Astrocyte of the spinal cord (primary cell): ENCODE data around the gene WRAP73.

Experiments used
- DNase-seq: peaks from one replicate; pipeline ENCODE4 v3.0.0; 2011; ENCODE audit warnings: low read depth, low spot score
- H3K4me3 ChIP-seq: 2 replicates; pipeline ENCODE4 v1.5.1; 2011; ENCODE audit warnings: low read depth, mild to moderate bottlenecking, low read length, moderate library complexity
- CTCF ChIP-seq: IDR thresholded peaks from 2 replicates; pipeline ENCODE4 v1.5.1; 2012; ENCODE audit warnings: low read depth, mild to moderate bottlenecking, low read length, inconsistent platforms
- in situ Hi-C: cut with HindIII; loops from 2 replicates; pipeline ENCODE4 v1.10.0; 2017; ENCODE audit warnings: low sequenced_read_pairs

Gene WRAP73

GRCh38 chr1:3688356-3689137, 38.6 kb upstream of the WRAP73 start:
- TF ChIP-seq CTCF: no peak
- no peak for DNase-seq
- in situ Hi-C loops: no loop called here
- H3K4me3 ChIP-seq: no peak overlapping the region

GRCh38 chr1:3687504-3687903, 37.6 kb upstream of the WRAP73 start:
- H3K4me3 ChIP-seq: no peak overlapping the region
- TF ChIP-seq CTCF: no peak
- no peak for DNase-seq
- in situ Hi-C loops: no loop called here

- TF ChIP-seq CTCF: no peak
- no peak overlapping the region for H3K4me3 ChIP-seq
- in situ Hi-C loops: no loop called here
- DNase-seq: no peak
Observed at GRCh38 chr1:3685906-3686305, 36.0 kb upstream of the WRAP73 start.

GRCh38 chr1:3685222-3685621, 35.3 kb upstream of the WRAP73 start:
- DNase-seq: no peak
- TF ChIP-seq CTCF: no peak
- in situ Hi-C loops: no loop called here

GRCh38 chr1:3683992-3684391, 34.1 kb upstream of the WRAP73 start:
- DNase-seq: no peak
- in situ Hi-C loops: no loop called here
- no peak for TF ChIP-seq CTCF
- H3K4me3 ChIP-seq: no peak overlapping the region

More at GRCh38 chr1:3685222-3685621, 35.3 kb upstream of the WRAP73 start:
- no peak overlapping the region for H3K4me3 ChIP-seq

GRCh38 chr1:3683197-3683596, 33.3 kb upstream of the WRAP73 start:
- TF ChIP-seq CTCF: no peak
- no peak for DNase-seq
- in situ Hi-C loops: no loop called here
- no peak overlapping the region for H3K4me3 ChIP-seq
